Natural killer cell (primary cell): ENCODE results near the gene GULP1. TPM values are rescaled to one million over a fixed set of nuclear protein-coding genes. Genes with fewer than 3 reads are reported as not detected.

Source experiments
- ATAC-seq, 3 donors: fragments of 150-1000 bp in 2 of 3; fragments of 200-7000 bp in 1 of 3; cut with Tn5 transposase; 1 replicate in 1 of 3; 2 replicates in 2 of 3; pipeline ENCODE4 v1.10.0; 2021; ENCODE audit warnings: mild to moderate bottlenecking in 2 of 3, moderate library complexity in 2 of 3
- DNase-seq, 2 donors: peaks; one replicate each; pipeline versions ENCODE4 v3.0.0 to v3.0.0-alpha.2; 2013 to 2021; ENCODE audit warnings: mixed read lengths in 1 of 2
- H3K27ac ChIP-seq: one replicate; pipeline ENCODE4 v1.5.1; 2013; ENCODE audit warnings: mild to moderate bottlenecking, low read length
- H3K27me3 ChIP-seq: one replicate; pipeline ENCODE4 v1.6.1; 2013; ENCODE audit warnings: low read length; ENCODE audit not compliant: control insufficient read depth, insufficient read depth
- H3K36me3 ChIP-seq: one replicate; pipeline ENCODE4 v1.6.1; 2013; ENCODE audit warnings: low read length; ENCODE audit not compliant: control insufficient read depth, insufficient read depth
- H3K4me1 ChIP-seq: one replicate; pipeline ENCODE4 v1.6.1; 2013; ENCODE audit warnings: low read length; ENCODE audit not compliant: control insufficient read depth, insufficient read depth
- H3K4me3 ChIP-seq: one replicate; pipeline ENCODE4 v1.5.1; 2013; ENCODE audit warnings: low read length
- H3K9me3 ChIP-seq: one replicate; pipeline ENCODE4 v1.6.1; 2013; ENCODE audit warnings: low read length; ENCODE audit not compliant: control insufficient read depth, insufficient read depth
- H3K27ac Mint-ChIP-seq, 2 donors: one replicate each; pipeline ENCODE4 v1.8.0; 2022; ENCODE audit warnings: mild to moderate bottlenecking in 2 of 2, mixed read lengths in 2 of 2, moderate library complexity in 1 of 2
- H3K27me3 Mint-ChIP-seq, 2 donors: one replicate each; pipeline ENCODE4 v1.8.0; 2022; ENCODE audit warnings: low read depth in 2 of 2, mixed read lengths in 2 of 2
- H3K36me3 Mint-ChIP-seq: one replicate; pipeline ENCODE4 v1.8.0; 2022; ENCODE audit warnings: mixed read lengths
- H3K4me1 Mint-ChIP-seq, 2 donors: one replicate each; pipeline ENCODE4 v1.8.0; 2022; ENCODE audit warnings: mixed read lengths in 2 of 2
- H3K4me3 Mint-ChIP-seq: one replicate; pipeline ENCODE4 v1.8.0; 2022; ENCODE audit warnings: mild to moderate bottlenecking, moderate library complexity, mixed read lengths
- H3K9me3 Mint-ChIP-seq, 2 donors: one replicate each; pipeline ENCODE4 v1.8.0; 2022; ENCODE audit warnings: mixed read lengths in 2 of 2
- CTCF ChIP-seq: fragments of 200-600 bp; IDR thresholded peaks from one replicate; pipeline ENCODE4 v1.8.0; 2022; ENCODE audit warnings: antibody characterized with exemption
- WGBS: methylation state at CpG from one replicate; pipeline ENCODE4 v1.1.7; 2013; ENCODE audit warnings: missing lambda C conversion rate; ENCODE audit not compliant: insufficient coverage; 5-methylcytosine and 5-hydroxymethylcytosine counted together
- intact Hi-C: fragments of 100-400 bp; cut with micrococcal nuclease; formaldehyde crosslinking; loops from one replicate; pipeline ENCODE4 v1.14.2; 2022
- total RNA-seq, 4 donors: library from RNA; stranded (reverse); fragments of 120-200 nt in 1 of 4; gene quantifications; one replicate each; pipeline versions ENCODE4 v1.2.3 to v1.2.4, GENCODE V29; 2013 to 2022

Gene GULP1
- total RNA-seq, 3 donors from 2014 or later (not counting 1 experiment from before 2014, with no cell fraction given), result not detected

GRCh38 chr2:188471166-188471565, 179.5 kb downstream of the GULP1 start:
- peaks cover 19 to 30% of the 10 kb centered on the region in 2 donors for H3K9me3 Mint-ChIP-seq
- Histone ChIP-seq H3K36me3 (no peaks in the 10 kb centered on the region), H3K27me3 (no peaks in the 10 kb centered on the region), H3K4me3 (no peak overlapping the region), H3K4me1 (no peaks in the 10 kb centered on the region), H3K27ac (no peak overlapping the region), H3K9me3 (peaks cover 7% of the 10 kb centered on the region)
- H3K36me3 Mint-ChIP-seq, result no peaks in the 10 kb centered on the region
- no peak overlapping the region for H3K4me3 Mint-ChIP-seq
- ATAC-seq (no peak), DNase-seq (no peak)
- no peaks in the 10 kb centered on the region for H3K27me3 Mint-ChIP-seq
- intact Hi-C loops, result no loop called here
- WGBS, result no CpG with 5 or more reads among the region's 4 CpGs
- no peak for TF ChIP-seq CTCF
- H3K4me1 Mint-ChIP-seq, result no peaks in the 10 kb centered on the region
- H3K27ac Mint-ChIP-seq, result no peak overlapping the region

DNA sequence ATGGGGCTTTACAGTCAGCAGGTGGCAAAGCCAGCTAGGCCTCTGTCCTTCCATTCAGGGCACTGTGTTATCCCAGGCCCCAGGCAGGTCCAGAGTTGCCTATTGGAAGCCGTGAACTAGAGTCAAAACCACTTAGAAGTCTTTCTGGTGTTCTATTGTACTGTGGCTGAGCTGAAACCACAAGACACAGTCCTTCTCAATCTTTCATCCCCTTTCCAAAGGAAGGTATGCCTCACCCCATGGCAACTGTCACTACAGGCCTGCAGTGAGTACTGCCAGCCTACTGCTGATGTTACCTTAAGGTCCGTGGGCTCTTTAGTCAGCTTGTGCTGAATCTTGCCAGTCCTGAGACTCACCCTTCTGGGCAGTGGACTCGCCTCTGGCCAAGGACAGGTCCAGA, 181.6 kb downstream of the GULP1 start:
- Mint-ChIP-seq H3K36me3 (no peaks in the 10 kb centered on the region), H3K4me1 (no peaks in the 10 kb centered on the region), H3K27ac (no peak overlapping the region), H3K4me3 (no peak overlapping the region), H3K9me3 (peaks cover 19 to 27% of the 10 kb centered on the region in 2 donors), H3K27me3 (no peaks in the 10 kb centered on the region)
- H3K27ac ChIP-seq, result no peak overlapping the region
- H3K27me3 ChIP-seq, result no peaks in the 10 kb centered on the region
- DNase-seq (no peak), ATAC-seq (no peak)
- WGBS, result 72% methylated on average over 3 of the region's 3 CpGs
- H3K4me3 ChIP-seq, result no peak overlapping the region
- intact Hi-C loops, result no loop called here
- H3K4me1 ChIP-seq, result no peaks in the 10 kb centered on the region
- no peaks in the 10 kb centered on the region for H3K36me3 ChIP-seq
- no peak for TF ChIP-seq CTCF
- H3K9me3 ChIP-seq, result peaks cover 7% of the 10 kb centered on the region

- Mint-ChIP-seq H3K27me3 (no peaks in the 10 kb centered on the region), H3K4me1 (no peaks in the 10 kb centered on the region), H3K27ac (no peak overlapping the region), H3K36me3 (no peaks in the 10 kb centered on the region), H3K4me3 (no peak overlapping the region), H3K9me3 (peaks cover 19 to 23% of the 10 kb centered on the region in 2 donors)
- H3K27ac ChIP-seq, result no peak overlapping the region
- H3K4me1 ChIP-seq, result no peaks in the 10 kb centered on the region
- H3K9me3 ChIP-seq, result peaks cover 7% of the 10 kb centered on the region
- H3K36me3 ChIP-seq, result no peaks in the 10 kb centered on the region
- ATAC-seq (no peak), DNase-seq (no peak)
- TF ChIP-seq CTCF, result no peak
- WGBS, result 79% methylated on average over 2 of the region's 2 CpGs
- H3K4me3 ChIP-seq, result no peak overlapping the region
- H3K27me3 ChIP-seq, result no peaks in the 10 kb centered on the region
- intact Hi-C loops, result no loop called here
Measured at GRCh38 chr2:188474316-188474715, 182.6 kb downstream of the GULP1 start.

- Histone ChIP-seq H3K4me1 (no peaks in the 10 kb centered on the region), H3K27ac (no peak overlapping the region), H3K9me3 (peaks cover 7% of the 10 kb centered on the region), H3K36me3 (no peaks in the 10 kb centered on the region), H3K4me3 (no peak overlapping the region), H3K27me3 (no peaks in the 10 kb centered on the region)
- intact Hi-C loops, result no loop called here
- 87% methylated on average over 4 of the region's 4 CpGs for WGBS
- no peak for DNase-seq
- TF ChIP-seq CTCF, result no peak
- no peak for ATAC-seq
- Mint-ChIP-seq H3K4me3 (no peak overlapping the region), H3K4me1 (no peaks in the 10 kb centered on the region), H3K27ac (no peak overlapping the region), H3K36me3 (no peaks in the 10 kb centered on the region), H3K9me3 (peaks cover 14 to 18% of the 10 kb centered on the region in 2 donors), H3K27me3 (no peaks in the 10 kb centered on the region)
Measured at GRCh38 chr2:188475945-188476344, 184.3 kb downstream of the GULP1 start.
